ENCODE data around the gene CASR.

Gene CASR

DNA sequence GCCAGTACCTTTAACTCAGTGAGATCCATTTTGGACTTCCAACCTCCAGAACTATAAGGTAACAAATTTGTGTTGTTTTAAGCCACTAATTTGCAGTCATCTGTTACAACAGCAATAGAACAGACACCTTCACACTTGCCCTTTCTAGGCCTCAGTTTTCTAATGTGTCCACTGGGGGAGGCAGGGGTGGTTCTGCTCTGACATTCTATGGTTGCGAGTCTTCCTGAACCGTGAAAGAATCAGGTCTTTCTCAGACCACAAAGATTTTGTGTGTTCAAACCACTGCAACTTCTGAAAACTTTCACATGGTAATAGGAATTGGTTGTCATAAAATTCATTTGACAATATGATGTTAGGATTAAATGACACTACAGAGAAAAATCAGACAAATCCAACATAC is 114.8 kb downstream of the CASR start (continued):
- TF ChIP-seq ZNF76 (tag by site-specific recombination; IDR thresholded peaks at IDR 0.05; ENCODE audit: borderline replicate concordance, low read depth), result no peak

- no peak overlapping the region for H3K4me3 ChIP-seq (ENCODE audit: low read depth, low read length)
- H3K27ac ChIP-seq (ENCODE audit: extremely low read depth, low read depth, low read length), result no peak overlapping the region
- ChIA-PET CTCF (interaction anchor here (0.6 to 1.3 kb wide), 5 partner anchors 192 to 968 kb away, joined by 3 to 5 read pairs (median 4); no protein-coding TSS in a partner anchor), POLR2A (no interaction called here)
- no peak for TF ChIP-seq ZNF148 (tag by site-specific recombination; IDR thresholded peaks at IDR 0.05; ENCODE audit: borderline replicate concordance)
- no peak for TF ChIP-seq ZNF530 (tag by site-specific recombination; IDR thresholded peaks at IDR 0.05; ENCODE audit: low read depth)
- TF ChIP-seq ZNF777 (tag by site-specific recombination; IDR thresholded peaks at IDR 0.05; ENCODE audit: borderline replicate concordance), result no peak
- no peak for TF ChIP-seq TSHZ1 (tag by site-specific recombination; IDR thresholded peaks at IDR 0.05; ENCODE audit: borderline replicate concordance)
- no peak for TF ChIP-seq KLF8 (tag by site-specific recombination; IDR thresholded peaks at IDR 0.05)
- TF ChIP-seq ZBTB26 (tag by site-specific recombination; optimal IDR thresholded peaks at IDR 0.05), result no peak
- TF ChIP-seq KLF16 (tag by site-specific recombination; IDR thresholded peaks at IDR 0.05), result no peak
- TF ChIP-seq ZNF223 (tag by site-specific recombination; IDR thresholded peaks at IDR 0.05), result no peak
- TF ChIP-seq, protein P1, sequence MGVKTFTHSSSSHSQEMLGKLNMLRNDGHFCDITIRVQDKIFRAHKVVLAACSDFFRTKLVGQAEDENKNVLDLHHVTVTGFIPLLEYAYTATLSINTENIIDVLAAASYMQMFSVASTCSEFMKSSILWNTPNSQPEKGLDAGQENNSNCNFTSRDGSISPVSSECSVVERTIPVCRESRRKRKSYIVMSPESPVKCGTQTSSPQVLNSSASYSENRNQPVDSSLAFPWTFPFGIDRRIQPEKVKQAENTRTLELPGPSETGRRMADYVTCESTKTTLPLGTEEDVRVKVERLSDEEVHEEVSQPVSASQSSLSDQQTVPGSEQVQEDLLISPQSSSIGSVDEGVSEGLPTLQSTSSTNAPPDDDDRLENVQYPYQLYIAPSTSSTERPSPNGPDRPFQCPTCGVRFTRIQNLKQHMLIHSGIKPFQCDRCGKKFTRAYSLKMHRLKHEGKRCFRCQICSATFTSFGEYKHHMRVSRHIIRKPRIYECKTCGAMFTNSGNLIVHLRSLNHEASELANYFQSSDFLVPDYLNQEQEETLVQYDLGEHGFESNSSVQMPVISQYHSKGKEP (tag by site-specific recombination; IDR thresholded peaks at IDR 0.05), result no peak
- TF ChIP-seq, protein P2, sequence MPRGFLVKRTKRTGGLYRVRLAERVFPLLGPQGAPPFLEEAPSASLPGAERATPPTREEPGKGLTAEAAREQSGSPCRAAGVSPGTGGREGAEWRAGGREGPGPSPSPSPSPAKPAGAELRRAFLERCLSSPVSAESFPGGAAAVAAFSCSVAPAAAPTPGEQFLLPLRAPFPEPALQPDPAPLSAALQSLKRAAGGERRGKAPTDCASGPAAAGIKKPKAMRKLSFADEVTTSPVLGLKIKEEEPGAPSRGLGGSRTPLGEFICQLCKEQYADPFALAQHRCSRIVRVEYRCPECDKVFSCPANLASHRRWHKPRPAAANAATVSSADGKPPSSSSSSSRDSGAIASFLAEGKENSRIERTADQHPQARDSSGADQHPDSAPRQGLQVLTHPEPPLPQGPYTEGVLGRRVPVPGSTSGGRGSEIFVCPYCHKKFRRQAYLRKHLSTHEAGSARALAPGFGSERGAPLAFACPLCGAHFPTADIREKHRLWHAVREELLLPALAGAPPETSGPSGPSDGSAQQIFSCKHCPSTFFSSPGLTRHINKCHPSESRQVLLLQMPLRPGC (tag by site-specific recombination; IDR thresholded peaks at IDR 0.05), result no peak
- no peak for TF ChIP-seq ZNF560 (tag by site-specific recombination; IDR thresholded peaks at IDR 0.05; ENCODE audit: borderline replicate concordance)
- TF ChIP-seq, protein P3, sequence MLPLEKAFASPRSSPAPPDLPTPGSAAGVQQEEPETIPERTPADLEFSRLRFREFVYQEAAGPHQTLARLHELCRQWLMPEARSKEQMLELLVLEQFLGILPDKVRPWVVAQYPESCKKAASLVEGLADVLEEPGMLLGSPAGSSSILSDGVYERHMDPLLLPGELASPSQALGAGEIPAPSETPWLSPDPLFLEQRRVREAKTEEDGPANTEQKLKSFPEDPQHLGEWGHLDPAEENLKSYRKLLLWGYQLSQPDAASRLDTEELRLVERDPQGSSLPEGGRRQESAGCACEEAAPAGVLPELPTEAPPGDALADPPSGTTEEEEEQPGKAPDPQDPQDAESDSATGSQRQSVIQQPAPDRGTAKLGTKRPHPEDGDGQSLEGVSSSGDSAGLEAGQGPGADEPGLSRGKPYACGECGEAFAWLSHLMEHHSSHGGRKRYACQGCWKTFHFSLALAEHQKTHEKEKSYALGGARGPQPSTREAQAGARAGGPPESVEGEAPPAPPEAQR (tag by site-specific recombination; IDR thresholded peaks at IDR 0.05), result no peak
- no peak for TF ChIP-seq ZFP69B (tag by site-specific recombination; IDR thresholded peaks at IDR 0.05)
- TF ChIP-seq SALL2 (tag by site-specific recombination; IDR thresholded peaks at IDR 0.05; ENCODE audit: borderline replicate concordance), result no peak
- TF ChIP-seq ZNF571 (tag by site-specific recombination; IDR thresholded peaks at IDR 0.05), result no peak
- TF ChIP-seq ZNF785 (tag by site-specific recombination; IDR thresholded peaks at IDR 0.05), result no peak
- TF ChIP-seq, protein P4, sequence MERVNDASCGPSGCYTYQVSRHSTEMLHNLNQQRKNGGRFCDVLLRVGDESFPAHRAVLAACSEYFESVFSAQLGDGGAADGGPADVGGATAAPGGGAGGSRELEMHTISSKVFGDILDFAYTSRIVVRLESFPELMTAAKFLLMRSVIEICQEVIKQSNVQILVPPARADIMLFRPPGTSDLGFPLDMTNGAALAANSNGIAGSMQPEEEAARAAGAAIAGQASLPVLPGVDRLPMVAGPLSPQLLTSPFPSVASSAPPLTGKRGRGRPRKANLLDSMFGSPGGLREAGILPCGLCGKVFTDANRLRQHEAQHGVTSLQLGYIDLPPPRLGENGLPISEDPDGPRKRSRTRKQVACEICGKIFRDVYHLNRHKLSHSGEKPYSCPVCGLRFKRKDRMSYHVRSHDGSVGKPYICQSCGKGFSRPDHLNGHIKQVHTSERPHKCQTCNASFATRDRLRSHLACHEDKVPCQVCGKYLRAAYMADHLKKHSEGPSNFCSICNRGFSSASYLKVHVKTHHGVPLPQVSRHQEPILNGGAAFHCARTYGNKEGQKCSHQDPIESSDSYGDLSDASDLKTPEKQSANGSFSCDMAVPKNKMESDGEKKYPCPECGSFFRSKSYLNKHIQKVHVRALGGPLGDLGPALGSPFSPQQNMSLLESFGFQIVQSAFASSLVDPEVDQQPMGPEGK (tag by site-specific recombination; IDR thresholded peaks at IDR 0.05), result no peak
- no peak for TF ChIP-seq KLF10 (tag by site-specific recombination; IDR thresholded peaks at IDR 0.05)
- no peaks in the 10 kb centered on the region for H3K9me3 ChIP-seq (ENCODE audit: control insufficient read depth, insufficient read depth, low read depth, low read length)
- H3K36me3 ChIP-seq (ENCODE audit: control insufficient read depth in 2 of 2, insufficient read depth in 1 of 2, low read length in 2 of 2), result no peaks in the 10 kb centered on the region
- no peaks in the 10 kb centered on the region for H3K4me1 ChIP-seq (ENCODE audit: control insufficient read depth, insufficient read depth, low read length)
Measured at GRCh38 chr3:122299215-122299614, 115.7 kb downstream of the CASR start.
